Adrenal gland (tissue), 5 donors: ENCODE data around the gene IVNS1ABP.

Experiments
- CTCF ChIP-seq, 6 experiments: fragments of 450-650 bp in 4 of 6; fragments of 200-600 bp in 2 of 6; sonication (generic) in 1 of 6; IDR thresholded peaks; 1 replicate in 5 of 6; 2 replicates in 1 of 6; pipeline versions ENCODE4 v1.5.1 to v1.8.0; 2016 to 2021; ENCODE audit warnings: antibody characterized with exemption in 6 of 6, mild to moderate bottlenecking in 2 of 6, moderate library complexity in 1 of 6
- POLR2A ChIP-seq, 2 donors: fragments of 450-650 bp; IDR thresholded peaks; one replicate each; pipeline ENCODE4 v1.6.1; 2017; ENCODE audit warnings: antibody characterized with exemption in 2 of 2, mild to moderate bottlenecking in 2 of 2, moderate library complexity in 1 of 2
- donor health status: DM: no; HTN: no; CAD: no.

GRCh38 chr1:185345913-185346720 lies 29.1 kb upstream of the IVNS1ABP start:
- TF ChIP-seq POLR2A (IDR thresholded peaks at IDR 0.05) (no peak), CTCF (IDR thresholded peaks at IDR 0.05) (no peak)
